SK-N-MC (cell line): ENCODE results near the gene CHD3.

Source experiments
- DNase-seq: peaks from one replicate; pipeline ENCODE4 v3.0.0-alpha.2; 2011; ENCODE audit warnings: low read depth, low spot score
- H3K27ac ChIP-seq: fragments of 200-600 bp; sonication (generic); 2 replicates; pipeline ENCODE4 v1.5.1; 2016; ENCODE audit warnings: mixed run types
- H3K36me3 ChIP-seq: fragments of 200-600 bp; sonication (generic); 2 replicates; pipeline ENCODE4 v1.6.1; 2017; ENCODE audit warnings: antibody characterized with exemption, low read length, mixed read lengths; ENCODE audit not compliant: insufficient read depth
- H3K4me3 ChIP-seq: fragments of 200-600 bp; sonication (generic); 2 replicates; pipeline ENCODE4 v1.5.1; 2016
- H3K9ac ChIP-seq: fragments of 200-600 bp; sonication (generic); 2 replicates; pipeline ENCODE4 v1.8.0; 2017; ENCODE audit warnings: mixed run types, mixed read lengths; ENCODE audit not compliant: insufficient read length
- H3K9me3 ChIP-seq: fragments of 200-600 bp; sonication (generic); 2 replicates; pipeline ENCODE4 v1.6.1; 2017; ENCODE audit warnings: low read depth, mild to moderate bottlenecking, antibody characterized with exemption, low read length, moderate library complexity, mixed read lengths
- EZH2 ChIP-seq: fragments of 200-600 bp; sonication (generic); IDR thresholded peaks from one replicate; pipeline ENCODE4 v1.6.1; 2017; ENCODE audit warnings: antibody characterized with exemption
- FOXP2 ChIP-seq: optimal IDR thresholded peaks from 2 replicates; pipeline ENCODE3; 2011; ENCODE audit warnings: mild to moderate bottlenecking, moderate library complexity; ENCODE audit not compliant: insufficient read depth; ENCODE audit errors: extremely low read length, control extremely low read depth
- POLR2AphosphoS5 ChIP-seq: IDR thresholded peaks from 2 replicates; pipeline ENCODE4 v1.6.1; 2012; ENCODE audit warnings: mild to moderate bottlenecking, low read depth, low read length, borderline replicate concordance

The CHD3 gene

GRCh38 chr17:7848739-7849129, 39.9 kb upstream of the CHD3 start:
- no peak overlapping the region for H3K4me3 ChIP-seq
- H3K27ac ChIP-seq = no peak overlapping the region
- peaks cover 82% of the 10 kb centered on the region for H3K36me3 ChIP-seq
- no peak overlapping the region for H3K9ac ChIP-seq
- no peaks in the 10 kb centered on the region for H3K9me3 ChIP-seq
- no peak for TF ChIP-seq POLR2AphosphoS5
- no peak for TF ChIP-seq FOXP2
- TF ChIP-seq EZH2 = no peak
- DNase-seq = no peak

GRCh38 chr17:7849130-7849750, 39.3 kb upstream of the CHD3 start:
- TF ChIP-seq POLR2AphosphoS5 = no peak
- TF ChIP-seq EZH2 = no peak
- TF ChIP-seq FOXP2 = no peak
- Histone ChIP-seq H3K27ac (no peak overlapping the region), H3K4me3 (no peak overlapping the region), H3K9me3 (no peaks in the 10 kb centered on the region), H3K36me3 (peaks cover 86% of the 10 kb centered on the region), H3K9ac (no peak overlapping the region)
- DNase-seq = no peak

- no peak for TF ChIP-seq FOXP2
- peaks cover 85% of the 10 kb centered on the region for H3K36me3 ChIP-seq
- H3K9me3 ChIP-seq = no peaks in the 10 kb centered on the region
- no peak overlapping the region for H3K4me3 ChIP-seq
- no peak for DNase-seq
- H3K27ac ChIP-seq = no peak overlapping the region
- no peak overlapping the region for H3K9ac ChIP-seq
Measured at GRCh38 chr17:7849751-7850504, 38.7 kb upstream of the CHD3 start.

- no peak overlapping the region for H3K27ac ChIP-seq
Measured at GRCh38 chr17:7850701-7851437, 37.7 kb upstream of the CHD3 start.

GRCh38 chr17:7851438-7852261, 36.9 kb upstream of the CHD3 start:
- no peak overlapping the region for H3K4me3 ChIP-seq
- no peak for TF ChIP-seq EZH2
- DNase-seq = no peak
- peaks cover 72% of the 10 kb centered on the region for H3K36me3 ChIP-seq
- no peak overlapping the region for H3K9ac ChIP-seq
- no peaks in the 10 kb centered on the region for H3K9me3 ChIP-seq
- no peak overlapping the region for H3K27ac ChIP-seq

More at GRCh38 chr17:7850701-7851437, 37.7 kb upstream of the CHD3 start:
- no peak for DNase-seq
- TF ChIP-seq FOXP2 (no peak), EZH2 (no peak), POLR2AphosphoS5 (no peak)
- no peaks in the 10 kb centered on the region for H3K9me3 ChIP-seq
- H3K36me3 ChIP-seq = peaks cover 80% of the 10 kb centered on the region
- H3K9ac ChIP-seq = no peak overlapping the region
- H3K4me3 ChIP-seq = no peak overlapping the region

DNA sequence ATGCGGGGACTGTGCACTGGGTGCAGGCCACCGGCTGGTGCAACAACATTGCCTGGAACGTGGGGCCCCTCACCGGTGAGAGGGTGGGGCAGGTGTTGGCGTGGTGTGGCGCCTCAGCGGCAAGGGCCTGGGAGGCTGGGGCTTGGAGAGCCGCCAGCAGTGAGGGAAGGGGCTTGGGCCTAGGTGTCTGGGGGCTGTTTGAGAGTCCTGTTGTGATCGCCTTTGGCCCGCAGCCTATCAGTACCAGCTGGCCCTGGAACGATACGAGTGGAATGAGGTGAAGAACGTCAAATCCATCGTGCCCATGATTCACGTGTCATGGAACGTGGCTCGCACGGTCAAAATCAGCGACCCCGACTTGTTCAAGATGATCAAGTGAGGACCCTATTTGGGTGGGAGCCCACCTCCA, 36.3 kb upstream of the CHD3 start:
- no peak overlapping the region for H3K9ac ChIP-seq
- DNase-seq = no peak
- H3K27ac ChIP-seq = no peak overlapping the region

GRCh38 chr17:7852919-7853690, 35.5 kb upstream of the CHD3 start:
- no peak for DNase-seq
- Histone ChIP-seq H3K9ac (no peak overlapping the region), H3K36me3 (peaks cover 61% of the 10 kb centered on the region), H3K27ac (no peak overlapping the region), H3K9me3 (no peaks in the 10 kb centered on the region), H3K4me3 (no peak overlapping the region)
- TF ChIP-seq FOXP2 (no peak), EZH2 (no peak)

More for the DNA sequence above, 36.3 kb upstream of the CHD3 start:
- no peak overlapping the region for H3K4me3 ChIP-seq
- no peaks in the 10 kb centered on the region for H3K9me3 ChIP-seq
- H3K36me3 ChIP-seq = peaks cover 66% of the 10 kb centered on the region
- no peak for TF ChIP-seq EZH2
- TF ChIP-seq FOXP2 = no peak
- no peak for TF ChIP-seq POLR2AphosphoS5

GRCh38 chr17:7853691-7854038, 34.9 kb upstream of the CHD3 start:
- no peak for TF ChIP-seq EZH2
- TF ChIP-seq FOXP2 = no peak
- no peak for TF ChIP-seq POLR2AphosphoS5
- Histone ChIP-seq H3K27ac (no peak overlapping the region; the same call in 1 of the 2 replicates), H3K4me3 (no peak overlapping the region), H3K36me3 (peaks cover 56% of the 10 kb centered on the region), H3K9ac (no peak overlapping the region), H3K9me3 (no peaks in the 10 kb centered on the region)
- DNase-seq = no peak
